22Rv1 (cell line): ENCODE measurements around the gene CA5A.
"Not testable (repeated sequence)": the region's sequence is repeated elsewhere in the genome, so short reads cannot be mapped to it uniquely, and the experiment has no call there.

Experiments
- CTCF ChIP-seq: fragments of 450-650 bp; IDR thresholded peaks from 2 replicates; pipeline ENCODE4 v1.5.1; 2017; ENCODE audit warnings: mild to moderate bottlenecking
- ZFX ChIP-seq: fragments of 450-650 bp; IDR thresholded peaks from 2 replicates; pipeline ENCODE4 v1.6.1; 2017; ENCODE audit warnings: antibody characterized with exemption, borderline replicate concordance

- TF ChIP-seq CTCF, ZFX: not testable (repeated sequence)
These were observed 43.7 kb upstream of the CA5A start for GRCh38 chr16:87979911-87980630.
